Activated CD8-positive, alpha-beta T cell treated with anti-CD3 and anti-CD28 coated beads, Interleukin-2, amount 10 ng/mL, durations not matched to agents 7 days and 5 days (primary cell): Measurements from ENCODE around the gene PKIB. TPM values are rescaled to one million over a fixed set of nuclear protein-coding genes. Genes with fewer than 3 reads are reported as not detected.

Source experiments
- ATAC-seq: fragments of 150-1000 bp; cut with Tn5 transposase; one replicate; pipeline ENCODE4 v1.10.0; 2021; ENCODE audit warnings: moderate library complexity
- CTCF ChIA-PET: fragments of 350-600 bp; sonication (Branson Sonifier 250); formaldehyde crosslinking; loops from one replicate; lab custom pipeline; 2021; ENCODE audit warnings: antibody characterized with exemption; lab: Charles Lee
- POLR2A ChIA-PET: fragments of 350-600 bp; sonication (Branson Sonifier 250); formaldehyde crosslinking; loops from one replicate; lab custom pipeline; 2021; ENCODE audit warnings: antibody characterized with exemption; lab: Charles Lee
- DNase-seq: peaks from one replicate; pipeline ENCODE4 v3.0.0-alpha.2; 2020
- H3K27ac Mint-ChIP-seq: one replicate; pipeline ENCODE4 v1.8.0; 2021; ENCODE audit warnings: mild to moderate bottlenecking, mixed read lengths
- H3K27me3 Mint-ChIP-seq: one replicate; pipeline ENCODE4 v1.8.0; 2021; ENCODE audit warnings: low read depth, mixed read lengths
- H3K36me3 Mint-ChIP-seq: one replicate; pipeline ENCODE4 v1.8.0; 2021; ENCODE audit warnings: low read depth, mixed read lengths
- H3K4me1 Mint-ChIP-seq: one replicate; pipeline ENCODE4 v1.8.0; 2021; ENCODE audit warnings: low read depth, mixed read lengths
- H3K4me3 Mint-ChIP-seq: one replicate; pipeline ENCODE4 v1.8.0; 2021; ENCODE audit warnings: mild to moderate bottlenecking, mixed read lengths
- H3K9me3 Mint-ChIP-seq: one replicate; pipeline ENCODE4 v1.8.0; 2022; ENCODE audit warnings: mixed read lengths; ENCODE audit not compliant: insufficient read depth
- total RNA-seq, 2 experiments: library from RNA; stranded (reverse); gene quantifications; one replicate each; pipeline ENCODE4 v1.2.3, GENCODE V29; 2021

PKIB gene
- total RNA-seq, 2 experiments from 2014 or later = 0.44 to 0.76 TPM

GRCh38 chr6:122717350-122717749 is 107.1 kb downstream of the PKIB start:
- no peak for DNase-seq
- ATAC-seq = no peak
- Mint-ChIP-seq H3K9me3 (no peaks in the 10 kb centered on the region), H3K4me1 (no peaks in the 10 kb centered on the region), H3K4me3 (no peak overlapping the region), H3K27ac (no peak overlapping the region), H3K27me3 (peaks cover 12% of the 10 kb centered on the region), H3K36me3 (no peaks in the 10 kb centered on the region)
- ChIA-PET POLR2A (no interaction called here), CTCF (no interaction called here)

- Mint-ChIP-seq H3K36me3 (no peaks in the 10 kb centered on the region), H3K9me3 (no peaks in the 10 kb centered on the region), H3K27ac (no peak overlapping the region), H3K4me1 (no peaks in the 10 kb centered on the region), H3K4me3 (no peak overlapping the region), H3K27me3 (peaks cover 8% of the 10 kb centered on the region)
- ATAC-seq (no peak), DNase-seq (no peak)
- POLR2A ChIA-PET = interaction anchor here (0.6 kb wide), 1 partner anchor 34 kb away, joined by 5 read pairs; no protein-coding TSS in a partner anchor
- CTCF ChIA-PET = no interaction called here
These were observed 108.4 kb downstream of the PKIB start for GRCh38 chr6:122718616-122719015.

GRCh38 chr6:122719176-122719575 is 109.0 kb downstream of the PKIB start:
- ChIA-PET CTCF (no interaction called here), POLR2A (no interaction called here)
- Mint-ChIP-seq H3K4me3 (no peak overlapping the region), H3K27ac (no peak overlapping the region), H3K4me1 (no peaks in the 10 kb centered on the region), H3K27me3 (peaks cover 8% of the 10 kb centered on the region), H3K36me3 (no peaks in the 10 kb centered on the region), H3K9me3 (no peaks in the 10 kb centered on the region)
- DNase-seq (no peak), ATAC-seq (no peak)

GRCh38 chr6:122722746-122723145 is 112.5 kb downstream of the PKIB start:
- ChIA-PET CTCF (no interaction called here), POLR2A (no interaction called here)
- Mint-ChIP-seq H3K4me3 (no peak overlapping the region), H3K9me3 (no peaks in the 10 kb centered on the region), H3K27me3 (peaks cover 3% of the 10 kb centered on the region), H3K4me1 (no peaks in the 10 kb centered on the region), H3K36me3 (no peaks in the 10 kb centered on the region), H3K27ac (no peak overlapping the region)
- DNase-seq (no peak), ATAC-seq (no peak)

- CTCF ChIA-PET = interaction anchor here (1.1 to 2.7 kb wide), 5 partner anchors 60 to 234 kb away, joined by 3 to 14 read pairs (median 4); partner anchors contain the start of gene SMPDL3A
- Mint-ChIP-seq H3K27me3 (no peaks in the 10 kb centered on the region), H3K4me3 (no peak overlapping the region), H3K4me1 (no peaks in the 10 kb centered on the region), H3K9me3 (no peaks in the 10 kb centered on the region), H3K27ac (no peak overlapping the region), H3K36me3 (no peaks in the 10 kb centered on the region)
- POLR2A ChIA-PET = no interaction called here
- ATAC-seq = no peak
- no peak for DNase-seq
These were observed 116.4 kb downstream of the PKIB start for GRCh38 chr6:122726649-122727048.

- no peaks in the 10 kb centered on the region for H3K9me3 Mint-ChIP-seq
- DNase-seq = no peak
- no peak overlapping the region for H3K4me3 Mint-ChIP-seq
- POLR2A ChIA-PET = no interaction called here
- H3K36me3 Mint-ChIP-seq = no peaks in the 10 kb centered on the region
- no peak for ATAC-seq
- no peaks in the 10 kb centered on the region for H3K4me1 Mint-ChIP-seq
- peaks cover 2% of the 10 kb centered on the region for H3K27me3 Mint-ChIP-seq
- CTCF ChIA-PET = interaction anchor here (1.1 to 2.7 kb wide), 5 partner anchors 60 to 235 kb away, joined by 3 to 14 read pairs (median 4); partner anchors contain the start of gene SMPDL3A
- H3K27ac Mint-ChIP-seq = no peak overlapping the region
These were observed 117.0 kb downstream of the PKIB start for GRCh38 chr6:122727244-122727643.

- ChIA-PET CTCF (interaction anchor here (0.9 to 4.1 kb wide), 3 partner anchors 21 to 109 kb away, joined by 4 to 34 read pairs (median 14); no protein-coding TSS in a partner anchor), POLR2A (interaction anchor here (0.7 kb wide), 1 partner anchor 9 kb away, joined by 5 read pairs; no protein-coding TSS in a partner anchor)
- Mint-ChIP-seq H3K27ac (no peak overlapping the region), H3K9me3 (no peaks in the 10 kb centered on the region), H3K4me3 (no peak overlapping the region), H3K27me3 (peaks cover 14% of the 10 kb centered on the region), H3K4me1 (no peaks in the 10 kb centered on the region), H3K36me3 (no peaks in the 10 kb centered on the region)
- no peak for DNase-seq
- ATAC-seq = no peak
These were observed 120.1 kb downstream of the PKIB start for GRCh38 chr6:122730334-122730733.

GRCh38 chr6:122730775-122731386 is 120.7 kb downstream of the PKIB start:
- peaks cover 18% of the 10 kb centered on the region for H3K27me3 Mint-ChIP-seq
- no peak overlapping the region for H3K27ac Mint-ChIP-seq
- H3K4me3 Mint-ChIP-seq = no peak overlapping the region
- POLR2A ChIA-PET = interaction anchor here (0.7 kb wide), 1 partner anchor 8 kb away, joined by 5 read pairs; no protein-coding TSS in a partner anchor
- H3K4me1 Mint-ChIP-seq = no peaks in the 10 kb centered on the region
- ATAC-seq = no peak
- H3K9me3 Mint-ChIP-seq = no peaks in the 10 kb centered on the region
- CTCF ChIA-PET = interaction anchor here (0.8 to 4.1 kb wide), 5 partner anchors 20 to 1071 kb away, joined by 3 to 34 read pairs (median 4); no protein-coding TSS in a partner anchor
- H3K36me3 Mint-ChIP-seq = no peaks in the 10 kb centered on the region
- DNase-seq = peak; percentile 35

GRCh38 chr6:122733259-122733658 is 123.1 kb downstream of the PKIB start:
- Mint-ChIP-seq H3K27me3 (peaks cover 21% of the 10 kb centered on the region), H3K36me3 (no peaks in the 10 kb centered on the region), H3K27ac (no peak overlapping the region), H3K4me1 (no peaks in the 10 kb centered on the region), H3K9me3 (no peaks in the 10 kb centered on the region), H3K4me3 (no peak overlapping the region)
- DNase-seq = no peak
- ChIA-PET CTCF (interaction anchor here (0.9 to 4.1 kb wide), 2 partner anchors 56 to 106 kb away, joined by 3 to 34 read pairs; partner anchors contain the start of gene SMPDL3A), POLR2A (interaction anchor here (0.8 kb wide), 1 partner anchor 106 kb away, joined by 4 read pairs; no protein-coding TSS in a partner anchor)
- no peak for ATAC-seq

- H3K4me1 Mint-ChIP-seq = no peaks in the 10 kb centered on the region
- no peak overlapping the region for H3K27ac Mint-ChIP-seq
- H3K4me3 Mint-ChIP-seq = no peak overlapping the region
- POLR2A ChIA-PET = no interaction called here
- H3K27me3 Mint-ChIP-seq = peaks cover 21% of the 10 kb centered on the region
- H3K36me3 Mint-ChIP-seq = no peaks in the 10 kb centered on the region
- CTCF ChIA-PET = interaction anchor here (0.7 kb wide), 1 partner anchor 682 kb away, joined by 3 read pairs; no protein-coding TSS in a partner anchor
- H3K9me3 Mint-ChIP-seq = no peaks in the 10 kb centered on the region
- ATAC-seq = no peak
- DNase-seq = no peak
These were observed 124.6 kb downstream of the PKIB start for GRCh38 chr6:122734529-122735395.

GRCh38 chr6:122735582-122735981 is 125.4 kb downstream of the PKIB start:
- ChIA-PET CTCF (no interaction called here), POLR2A (no interaction called here)
- no peak overlapping the region for H3K4me3 Mint-ChIP-seq
- no peak overlapping the region for H3K27ac Mint-ChIP-seq
- peaks cover 21% of the 10 kb centered on the region for H3K27me3 Mint-ChIP-seq
- no peak for DNase-seq
- no peaks in the 10 kb centered on the region for H3K9me3 Mint-ChIP-seq
- ATAC-seq = no peak
- no peaks in the 10 kb centered on the region for H3K4me1 Mint-ChIP-seq
- no peaks in the 10 kb centered on the region for H3K36me3 Mint-ChIP-seq
